Neural progenitor cell (in vitro differentiated cells): ENCODE data around the gene FMO4.

Source experiments
- CTCF ChIP-seq: fragments of 200-600 bp; sonication (generic); IDR thresholded peaks from 2 replicates; pipeline ENCODE4 v1.5.1; 2017; ENCODE audit warnings: antibody characterized with exemption, mild to moderate bottlenecking
- EZH2 ChIP-seq: fragments of 200-600 bp; sonication (generic); IDR thresholded peaks from 2 replicates; pipeline ENCODE4 v1.6.1; 2017; ENCODE audit warnings: antibody characterized with exemption, mild to moderate bottlenecking, moderate library complexity
- EZH2phosphoT487 ChIP-seq: fragments of 200-600 bp; sonication (generic); IDR thresholded peaks from 2 replicates; pipeline ENCODE4 v1.6.1; 2017; ENCODE audit warnings: antibody characterized with exemption

GRCh38 chr1:171351961-171352360 lies 38.0 kb downstream of the FMO4 start:
- no peak for TF ChIP-seq CTCF
- no peak for TF ChIP-seq EZH2
- no peak for TF ChIP-seq EZH2phosphoT487
